ENCODE data around the gene FOXC1. TPM values are rescaled to one million over a fixed set of nuclear protein-coding genes. Genes with fewer than 3 reads are reported as not detected.

FOXC1 gene
- total RNA-seq, 1 experiment from 2014 or later = not detected

DNA sequence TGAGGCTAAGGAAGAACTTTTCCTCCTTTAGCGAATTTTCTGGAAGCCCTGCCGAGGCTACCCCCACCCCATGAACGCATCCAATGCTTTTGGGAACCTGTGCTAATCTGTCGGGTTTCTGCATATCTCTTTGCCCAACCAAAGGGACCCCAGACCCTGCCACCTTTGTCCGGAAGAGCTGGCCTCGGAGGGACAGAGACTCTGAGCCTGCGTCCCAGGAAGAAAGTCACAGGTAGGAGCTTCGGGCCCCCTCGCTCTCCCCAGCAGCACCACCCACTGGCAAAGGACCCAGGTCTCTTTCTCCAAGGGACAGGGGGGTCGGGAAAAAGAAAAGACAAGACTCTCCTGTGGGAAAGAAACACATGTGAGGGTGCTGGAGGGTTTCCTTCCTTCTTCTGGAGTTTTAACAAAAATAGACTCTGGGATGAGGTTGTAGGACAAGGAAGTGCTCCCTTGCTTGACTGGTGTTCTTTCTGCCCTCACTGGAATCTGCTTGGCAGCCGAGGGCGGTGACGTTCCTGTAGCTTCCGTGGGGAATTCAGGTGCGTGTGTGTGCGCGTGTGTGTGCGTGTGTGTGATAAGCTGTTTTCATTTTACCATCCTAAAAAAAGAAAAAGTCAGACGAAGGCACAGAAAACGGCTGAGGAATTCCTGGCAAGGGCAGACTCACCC, 16.3 kb upstream of the FOXC1 start:
- H4K20me1 ChIP-seq (ENCODE audit: insufficient read depth, low read depth, low read length) = no peaks in the 10 kb centered on the region; the same call in 1 of the 2 replicates
- no peaks in the 10 kb centered on the region for H3K4me1 ChIP-seq (ENCODE audit: low read length)
- H2AFZ ChIP-seq (ENCODE audit: low read length) = no peak overlapping the region
- H3K9ac ChIP-seq (ENCODE audit: low read length) = no peak overlapping the region
- no peak overlapping the region for H3K27ac ChIP-seq (ENCODE audit: low read length)
- H3K9me2 ChIP-seq (replicated peaks; ENCODE audit: insufficient read depth, low read length) = no peaks in the 10 kb centered on the region
- H3K4me2 ChIP-seq (ENCODE audit: low read depth, low read length, poor library complexity, severe bottlenecking) = no peak overlapping the region
- H3K9me3 ChIP-seq (ENCODE audit: low read length) = no peaks in the 10 kb centered on the region
- no peak for DNase-seq
- H3K27me3 ChIP-seq (ENCODE audit: low read length) = no peaks in the 10 kb centered on the region
- no peaks in the 10 kb centered on the region for H3K36me3 ChIP-seq (ENCODE audit: insufficient read depth, low read length)
- H3K4me3 ChIP-seq (ENCODE audit: low read length) = no peak overlapping the region
- no peaks in the 10 kb centered on the region for H3K79me2 ChIP-seq (ENCODE audit: low read length)

GRCh38 chr6:1593958-1594314, 15.8 kb upstream of the FOXC1 start:
- no peak overlapping the region for H3K4me3 ChIP-seq (ENCODE audit: low read length)
- no peaks in the 10 kb centered on the region for H3K27me3 ChIP-seq (ENCODE audit: low read length)
- H3K9ac ChIP-seq (ENCODE audit: low read length) = no peak overlapping the region
- no peaks in the 10 kb centered on the region for H3K36me3 ChIP-seq (ENCODE audit: insufficient read depth, low read length)
- H2AFZ ChIP-seq (ENCODE audit: low read length) = no peak overlapping the region
- no peaks in the 10 kb centered on the region for H3K4me1 ChIP-seq (ENCODE audit: low read length)
- H3K9me3 ChIP-seq (ENCODE audit: low read length) = no peaks in the 10 kb centered on the region
- H4K20me1 ChIP-seq (ENCODE audit: insufficient read depth, low read depth, low read length) = no peaks in the 10 kb centered on the region; the same call in 1 of the 2 replicates
- no peaks in the 10 kb centered on the region for H3K79me2 ChIP-seq (ENCODE audit: low read length)
- DNase-seq = no peak
- H3K4me2 ChIP-seq (ENCODE audit: low read depth, low read length, poor library complexity, severe bottlenecking) = no peak overlapping the region
- no peaks in the 10 kb centered on the region for H3K9me2 ChIP-seq (replicated peaks; ENCODE audit: insufficient read depth, low read length)
- H3K27ac ChIP-seq (ENCODE audit: low read length) = no peak overlapping the region

GRCh38 chr6:1594445-1595200, 15.1 kb upstream of the FOXC1 start:
- Histone ChIP-seq H3K9ac (ENCODE audit: low read length) (no peak overlapping the region), H3K79me2 (ENCODE audit: low read length) (no peaks in the 10 kb centered on the region), H3K9me3 (ENCODE audit: low read length) (no peaks in the 10 kb centered on the region), H4K20me1 (ENCODE audit: insufficient read depth, low read depth, low read length) (no peaks in the 10 kb centered on the region; the same call in 1 of the 2 replicates), H3K27ac (ENCODE audit: low read length) (no peak overlapping the region), H3K4me1 (ENCODE audit: low read length) (no peaks in the 10 kb centered on the region), H2AFZ (ENCODE audit: low read length) (no peak overlapping the region), H3K4me2 (ENCODE audit: low read depth, low read length, poor library complexity, severe bottlenecking) (no peak overlapping the region), H3K9me2 (replicated peaks; ENCODE audit: insufficient read depth, low read length) (no peaks in the 10 kb centered on the region), H3K4me3 (ENCODE audit: low read length) (no peak overlapping the region), H3K27me3 (ENCODE audit: low read length) (no peaks in the 10 kb centered on the region), H3K36me3 (ENCODE audit: insufficient read depth, low read length) (no peaks in the 10 kb centered on the region)
- no peak for DNase-seq

- no peak overlapping the region for H3K4me2 ChIP-seq (ENCODE audit: low read depth, low read length, poor library complexity, severe bottlenecking)
These were observed 14.2 kb upstream of the FOXC1 start for GRCh38 chr6:1595271-1596087.

GRCh38 chr6:1596088-1596852, 13.4 kb upstream of the FOXC1 start:
- Histone ChIP-seq H4K20me1 (ENCODE audit: insufficient read depth, low read depth, low read length) (no peaks in the 10 kb centered on the region; the same call in 1 of the 2 replicates), H2AFZ (ENCODE audit: low read length) (no peak overlapping the region), H3K27ac (ENCODE audit: low read length) (no peak overlapping the region), H3K9me3 (ENCODE audit: low read length) (no peaks in the 10 kb centered on the region), H3K4me2 (ENCODE audit: low read depth, low read length, poor library complexity, severe bottlenecking) (no peak overlapping the region), H3K9ac (ENCODE audit: low read length) (no peak overlapping the region), H3K4me1 (ENCODE audit: low read length) (no peaks in the 10 kb centered on the region), H3K27me3 (ENCODE audit: low read length) (no peaks in the 10 kb centered on the region), H3K4me3 (ENCODE audit: low read length) (no peak overlapping the region), H3K36me3 (ENCODE audit: insufficient read depth, low read length) (no peaks in the 10 kb centered on the region), H3K79me2 (ENCODE audit: low read length) (no peaks in the 10 kb centered on the region), H3K9me2 (replicated peaks; ENCODE audit: insufficient read depth, low read length) (no peaks in the 10 kb centered on the region)
- DNase-seq = peak; percentile 75

More at GRCh38 chr6:1595271-1596087, 14.2 kb upstream of the FOXC1 start:
- no peaks in the 10 kb centered on the region for H3K9me2 ChIP-seq (replicated peaks; ENCODE audit: insufficient read depth, low read length)
- no peak overlapping the region for H3K27ac ChIP-seq (ENCODE audit: low read length)
- H4K20me1 ChIP-seq (ENCODE audit: insufficient read depth, low read depth, low read length) = no peaks in the 10 kb centered on the region; the same call in 1 of the 2 replicates
- H2AFZ ChIP-seq (ENCODE audit: low read length) = no peak overlapping the region
- H3K9ac ChIP-seq (ENCODE audit: low read length) = no peak overlapping the region
- H3K4me3 ChIP-seq (ENCODE audit: low read length) = no peak overlapping the region
- H3K27me3 ChIP-seq (ENCODE audit: low read length) = no peaks in the 10 kb centered on the region
- H3K79me2 ChIP-seq (ENCODE audit: low read length) = no peaks in the 10 kb centered on the region
- no peaks in the 10 kb centered on the region for H3K9me3 ChIP-seq (ENCODE audit: low read length)
- H3K4me1 ChIP-seq (ENCODE audit: low read length) = no peaks in the 10 kb centered on the region
- no peaks in the 10 kb centered on the region for H3K36me3 ChIP-seq (ENCODE audit: insufficient read depth, low read length)
- no peak for DNase-seq

GRCh38 chr6:1597121-1597744, 12.5 kb upstream of the FOXC1 start:
- H3K4me3 ChIP-seq (ENCODE audit: low read length) = no peak overlapping the region
- no peaks in the 10 kb centered on the region for H3K4me1 ChIP-seq (ENCODE audit: low read length)
- no peaks in the 10 kb centered on the region for H3K36me3 ChIP-seq (ENCODE audit: insufficient read depth, low read length)
- no peaks in the 10 kb centered on the region for H3K27me3 ChIP-seq (ENCODE audit: low read length)
- no peaks in the 10 kb centered on the region; the same call in 1 of the 2 replicates for H4K20me1 ChIP-seq (ENCODE audit: insufficient read depth, low read depth, low read length)
- H3K9me2 ChIP-seq (replicated peaks; ENCODE audit: insufficient read depth, low read length) = no peaks in the 10 kb centered on the region
- no peak overlapping the region for H3K27ac ChIP-seq (ENCODE audit: low read length)
- no peak overlapping the region for H3K4me2 ChIP-seq (ENCODE audit: low read depth, low read length, poor library complexity, severe bottlenecking)
- no peak overlapping the region for H3K9ac ChIP-seq (ENCODE audit: low read length)
- no peak for DNase-seq
- H2AFZ ChIP-seq (ENCODE audit: low read length) = no peak overlapping the region
- no peaks in the 10 kb centered on the region for H3K9me3 ChIP-seq (ENCODE audit: low read length)
- no peaks in the 10 kb centered on the region for H3K79me2 ChIP-seq (ENCODE audit: low read length)

GRCh38 chr6:1597924-1598323, 11.8 kb upstream of the FOXC1 start:
- H3K4me2 ChIP-seq (ENCODE audit: low read depth, low read length, poor library complexity, severe bottlenecking) = no peak overlapping the region
- H3K27ac ChIP-seq (ENCODE audit: low read length) = no peak overlapping the region
- no peak overlapping the region for H3K9ac ChIP-seq (ENCODE audit: low read length)
- H3K27me3 ChIP-seq (ENCODE audit: low read length) = no peaks in the 10 kb centered on the region
- DNase-seq = no peak
- no peaks in the 10 kb centered on the region for H3K9me2 ChIP-seq (replicated peaks; ENCODE audit: insufficient read depth, low read length)
- no peaks in the 10 kb centered on the region; the same call in 1 of the 2 replicates for H4K20me1 ChIP-seq (ENCODE audit: insufficient read depth, low read depth, low read length)
- H3K9me3 ChIP-seq (ENCODE audit: low read length) = no peaks in the 10 kb centered on the region
- no peak overlapping the region for H3K4me3 ChIP-seq (ENCODE audit: low read length)
- no peaks in the 10 kb centered on the region for H3K4me1 ChIP-seq (ENCODE audit: low read length)
- no peaks in the 10 kb centered on the region for H3K36me3 ChIP-seq (ENCODE audit: insufficient read depth, low read length)
- no peak overlapping the region for H2AFZ ChIP-seq (ENCODE audit: low read length)
- no peaks in the 10 kb centered on the region for H3K79me2 ChIP-seq (ENCODE audit: low read length)
